CD4-positive, alpha-beta T cell (primary cell): ENCODE results near the gene INPP5A. TPM values are rescaled to one million over a fixed set of nuclear protein-coding genes. Genes with fewer than 3 reads are reported as not detected.

Experiments
- ATAC-seq: fragments of 200-7000 bp; cut with Tn5 transposase; one replicate; pipeline ENCODE4 v1.10.0; 2022; ENCODE audit warnings: mild to moderate bottlenecking; ENCODE audit not compliant: poor library complexity
- CTCF ChIA-PET: fragments of 350-600 bp; sonication (Branson Sonifier 250); formaldehyde crosslinking; loops from one replicate; lab custom pipeline; 2021; ENCODE audit warnings: antibody characterized with exemption, inconsistent platforms; lab: Charles Lee
- POLR2A ChIA-PET: fragments of 350-600 bp; sonication (Branson Sonifier 250); formaldehyde crosslinking; loops from one replicate; lab custom pipeline; 2021; ENCODE audit warnings: antibody characterized with exemption, inconsistent platforms; lab: Charles Lee
- DNase-seq, 14 experiments: peaks; one replicate each; pipeline ENCODE4 v3.0.0-alpha.2; 2013 to 2020; ENCODE audit warnings: mixed read lengths in 2 of 14
- H3K27ac ChIP-seq, 2 donors: one replicate each; pipeline versions ENCODE4 v1.5.1 to v1.7.0; 2013; ENCODE audit warnings: low read length in 2 of 2, low read depth in 1 of 2, mild to moderate bottlenecking in 1 of 2
- H3K27me3 ChIP-seq, 2 experiments: 1 replicate in 1 of 2; 2 replicates in 1 of 2; pipeline versions ENCODE4 v1.6.1 to v1.7.0; 2013; ENCODE audit warnings: low read length in 2 of 2, control low read depth in 1 of 2, mild to moderate bottlenecking in 1 of 2, moderate library complexity in 1 of 2; ENCODE audit not compliant: insufficient read depth in 2 of 2, control insufficient read depth in 1 of 2
- H3K36me3 ChIP-seq: one replicate; pipeline ENCODE4 v1.6.1; 2013; ENCODE audit warnings: low read length, control low read depth; ENCODE audit not compliant: insufficient read depth
- H3K4me1 ChIP-seq: one replicate; pipeline ENCODE4 v1.6.1; 2013; ENCODE audit warnings: low read length, control low read depth; ENCODE audit not compliant: insufficient read depth
- H3K4me3 ChIP-seq: one replicate; pipeline ENCODE4 v1.5.1; 2013; ENCODE audit warnings: mild to moderate bottlenecking, low read length, moderate library complexity
- H3K9me3 ChIP-seq, 2 experiments: 1 replicate in 1 of 2; 2 replicates in 1 of 2; pipeline versions ENCODE4 v1.6.1 to v1.7.0; 2013; ENCODE audit warnings: low read length in 2 of 2, mild to moderate bottlenecking in 2 of 2, control low read depth in 1 of 2, moderate library complexity in 1 of 2; ENCODE audit not compliant: control insufficient read depth in 1 of 2, insufficient read depth in 1 of 2
- H3K27ac Mint-ChIP-seq: one replicate; pipeline ENCODE4 v1.8.0; 2020; ENCODE audit warnings: mixed read lengths
- H3K27me3 Mint-ChIP-seq: one replicate; pipeline ENCODE4 v1.8.0; 2021; ENCODE audit warnings: mixed read lengths
- H3K36me3 Mint-ChIP-seq: one replicate; pipeline ENCODE4 v1.8.0; 2021; ENCODE audit warnings: low read depth, mixed read lengths
- H3K4me1 Mint-ChIP-seq: one replicate; pipeline ENCODE4 v1.8.0; 2021; ENCODE audit warnings: low read depth, mixed read lengths
- H3K4me3 Mint-ChIP-seq: one replicate; pipeline ENCODE4 v1.8.0; 2020; ENCODE audit warnings: mild to moderate bottlenecking, mixed read lengths
- H3K9me3 Mint-ChIP-seq: one replicate; pipeline ENCODE4 v1.8.0; 2020; ENCODE audit warnings: mixed read lengths
- intact Hi-C, 2 experiments: fragments of 100-400 bp; cut with DNase I in 1 of 2; cut with micrococcal nuclease in 1 of 2; formaldehyde crosslinking; loops; one replicate each; pipeline versions ENCODE4 v1.15.1 to v1.9.0; 2023 to 2025; cut with DNase I, micrococcal nuclease
- total RNA-seq, 174 experiments: library from RNA in 2 of 174; stranded (reverse) in 2 of 174; gene quantifications; one replicate each; pipeline ENCODE4 v1.2.3 and lab custom pipeline; 2021 to 2026
- TF ChIP-seq, protein P1 (sequence below): fragments of 200-600 bp; IDR thresholded peaks from one replicate; pipeline ENCODE4 v1.8.0; 2022; ENCODE audit warnings: antibody characterized with exemption, mild to moderate bottlenecking

Gene INPP5A
- total RNA-seq, 2 experiments from 2014 or later, result 22.0 to 24.8 TPM

DNA sequence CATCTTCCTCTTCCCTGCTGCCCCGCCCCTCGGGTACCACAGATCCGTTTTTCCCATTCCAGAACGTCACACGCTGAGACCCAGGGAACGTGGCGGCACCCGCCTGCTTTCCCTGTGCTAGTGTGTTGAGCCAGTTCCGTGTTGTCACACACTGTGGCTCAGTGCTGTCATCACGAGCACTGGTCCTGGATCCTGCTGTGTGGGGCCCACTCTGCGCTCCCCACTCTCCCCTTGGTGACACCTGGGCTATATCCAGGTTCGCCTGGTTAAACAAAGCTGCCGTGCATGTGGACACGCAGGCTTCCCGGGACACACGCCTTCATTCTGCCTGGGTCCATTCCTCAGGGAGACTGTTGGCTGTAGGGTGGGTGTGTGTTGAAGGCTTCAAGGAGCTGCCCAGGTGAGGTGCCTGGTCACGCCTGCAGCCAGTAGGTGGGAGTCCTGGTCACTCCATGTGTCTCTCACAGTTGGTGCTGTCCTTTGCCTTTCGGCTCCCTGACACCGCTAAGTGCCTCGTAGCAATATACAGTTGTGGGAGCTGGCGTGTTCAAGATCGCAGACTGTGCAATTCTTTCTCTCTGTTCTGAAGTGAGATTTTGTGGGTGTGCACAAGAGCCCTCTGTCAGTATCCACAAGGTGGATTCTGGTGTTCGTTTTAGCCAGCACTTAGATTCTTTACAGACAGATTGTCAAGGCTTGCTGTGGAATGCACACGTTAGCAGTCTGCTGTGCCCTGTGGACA, 88.6 kb downstream of the INPP5A start:
- intact Hi-C loops, result no loop called here
- Histone ChIP-seq H3K4me1 (peaks cover 24% of the 10 kb centered on the region), H3K4me3 (no peak overlapping the region), H3K9me3 (peaks cover 0 to under 1% of the 10 kb centered on the region in 2 experiments), H3K27ac (no peak overlapping the region), H3K36me3 (no peaks in the 10 kb centered on the region), H3K27me3 (no peaks in the 10 kb centered on the region)
- ATAC-seq (no peak), DNase-seq (peak in 1 of 14 experiments; percentile 29)
- H3K4me1 Mint-ChIP-seq, result peaks cover 43% of the 10 kb centered on the region
- no peak overlapping the region for H3K27ac Mint-ChIP-seq
- H3K27me3 Mint-ChIP-seq, result no peaks in the 10 kb centered on the region
- no peak overlapping the region for H3K4me3 Mint-ChIP-seq
- peaks cover 4% of the 10 kb centered on the region for H3K36me3 Mint-ChIP-seq
- TF ChIP-seq, protein P1, sequence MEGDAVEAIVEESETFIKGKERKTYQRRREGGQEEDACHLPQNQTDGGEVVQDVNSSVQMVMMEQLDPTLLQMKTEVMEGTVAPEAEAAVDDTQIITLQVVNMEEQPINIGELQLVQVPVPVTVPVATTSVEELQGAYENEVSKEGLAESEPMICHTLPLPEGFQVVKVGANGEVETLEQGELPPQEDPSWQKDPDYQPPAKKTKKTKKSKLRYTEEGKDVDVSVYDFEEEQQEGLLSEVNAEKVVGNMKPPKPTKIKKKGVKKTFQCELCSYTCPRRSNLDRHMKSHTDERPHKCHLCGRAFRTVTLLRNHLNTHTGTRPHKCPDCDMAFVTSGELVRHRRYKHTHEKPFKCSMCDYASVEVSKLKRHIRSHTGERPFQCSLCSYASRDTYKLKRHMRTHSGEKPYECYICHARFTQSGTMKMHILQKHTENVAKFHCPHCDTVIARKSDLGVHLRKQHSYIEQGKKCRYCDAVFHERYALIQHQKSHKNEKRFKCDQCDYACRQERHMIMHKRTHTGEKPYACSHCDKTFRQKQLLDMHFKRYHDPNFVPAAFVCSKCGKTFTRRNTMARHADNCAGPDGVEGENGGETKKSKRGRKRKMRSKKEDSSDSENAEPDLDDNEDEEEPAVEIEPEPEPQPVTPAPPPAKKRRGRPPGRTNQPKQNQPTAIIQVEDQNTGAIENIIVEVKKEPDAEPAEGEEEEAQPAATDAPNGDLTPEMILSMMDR, result no peak
- peaks cover 4% of the 10 kb centered on the region for H3K9me3 Mint-ChIP-seq
- ChIA-PET POLR2A (no interaction called here), CTCF (no interaction called here)

DNA sequence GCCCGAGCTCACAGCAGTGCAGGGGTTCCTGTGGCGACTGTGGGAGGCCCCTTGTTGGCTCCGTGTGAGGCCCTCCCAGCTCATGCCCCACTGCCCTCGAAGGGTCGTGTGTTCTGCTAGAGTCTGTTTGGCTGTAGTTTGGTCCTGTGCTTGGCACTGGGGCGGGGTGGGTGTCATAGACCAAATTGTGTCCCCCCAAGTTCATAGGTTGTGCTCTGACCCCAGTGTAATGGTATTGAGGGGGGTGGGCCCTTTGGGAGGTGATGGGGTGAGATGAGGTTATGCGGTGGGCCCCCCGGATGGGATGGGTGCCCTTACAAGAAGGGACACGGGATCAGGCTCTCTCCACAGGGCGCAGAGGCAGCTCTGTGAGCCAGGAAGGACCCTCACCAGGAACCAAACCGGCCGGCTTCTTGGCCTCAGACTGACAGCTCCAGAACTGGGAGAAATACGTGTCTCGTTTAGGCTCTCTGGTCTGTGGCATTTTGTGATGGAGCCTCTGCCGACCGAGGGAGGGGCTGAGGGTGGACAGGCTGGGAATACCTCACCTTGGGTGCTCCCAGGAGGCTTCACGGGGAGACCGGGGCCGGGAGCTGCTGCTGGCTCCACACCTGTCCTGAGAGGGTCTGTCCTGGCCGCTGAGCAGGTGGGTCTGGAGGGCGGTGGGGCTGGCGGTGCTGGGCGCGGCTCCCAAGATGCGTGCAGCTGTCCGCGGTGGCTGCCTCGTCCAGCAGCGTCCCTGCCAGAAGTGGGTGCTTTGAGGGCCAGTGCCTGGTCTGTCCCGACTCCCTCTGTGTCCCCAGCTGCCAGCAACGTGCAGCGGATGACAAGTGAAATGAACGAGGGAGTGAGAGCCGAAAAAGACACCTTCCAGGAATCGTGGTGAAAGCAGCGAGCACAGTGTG, 89.4 kb downstream of the INPP5A start:
- peaks cover 43% of the 10 kb centered on the region for H3K4me1 Mint-ChIP-seq

More for the DNA sequence above, 89.4 kb downstream of the INPP5A start:
- Histone ChIP-seq H3K4me1 (peaks cover 24% of the 10 kb centered on the region), H3K27ac (no peak overlapping the region), H3K4me3 (no peak overlapping the region), H3K27me3 (no peaks in the 10 kb centered on the region), H3K36me3 (no peaks in the 10 kb centered on the region), H3K9me3 (no peaks in the 10 kb centered on the region)
- H3K9me3 Mint-ChIP-seq, result no peaks in the 10 kb centered on the region
- CTCF ChIA-PET, result no interaction called here
- ATAC-seq (no peak), DNase-seq (peak in 1 of 14 experiments; percentile 7)
- H3K27ac Mint-ChIP-seq, result peak overlapping the region; percentile 27
- intact Hi-C loops, result no loop called here
- H3K36me3 Mint-ChIP-seq, result no peaks in the 10 kb centered on the region
- TF ChIP-seq, protein P1, result no peak
- H3K27me3 Mint-ChIP-seq, result no peaks in the 10 kb centered on the region
- POLR2A ChIA-PET, result no interaction called here
- H3K4me3 Mint-ChIP-seq, result no peak overlapping the region
